ELF-1 (cell line): ENCODE results near the gene P2RX6.

Experiments
- DNase-seq: peaks from one replicate; pipeline ENCODE4 v3.0.0-alpha.2; 2016; ENCODE audit warnings: low read depth, low spot score

P2RX6 gene

DNA sequence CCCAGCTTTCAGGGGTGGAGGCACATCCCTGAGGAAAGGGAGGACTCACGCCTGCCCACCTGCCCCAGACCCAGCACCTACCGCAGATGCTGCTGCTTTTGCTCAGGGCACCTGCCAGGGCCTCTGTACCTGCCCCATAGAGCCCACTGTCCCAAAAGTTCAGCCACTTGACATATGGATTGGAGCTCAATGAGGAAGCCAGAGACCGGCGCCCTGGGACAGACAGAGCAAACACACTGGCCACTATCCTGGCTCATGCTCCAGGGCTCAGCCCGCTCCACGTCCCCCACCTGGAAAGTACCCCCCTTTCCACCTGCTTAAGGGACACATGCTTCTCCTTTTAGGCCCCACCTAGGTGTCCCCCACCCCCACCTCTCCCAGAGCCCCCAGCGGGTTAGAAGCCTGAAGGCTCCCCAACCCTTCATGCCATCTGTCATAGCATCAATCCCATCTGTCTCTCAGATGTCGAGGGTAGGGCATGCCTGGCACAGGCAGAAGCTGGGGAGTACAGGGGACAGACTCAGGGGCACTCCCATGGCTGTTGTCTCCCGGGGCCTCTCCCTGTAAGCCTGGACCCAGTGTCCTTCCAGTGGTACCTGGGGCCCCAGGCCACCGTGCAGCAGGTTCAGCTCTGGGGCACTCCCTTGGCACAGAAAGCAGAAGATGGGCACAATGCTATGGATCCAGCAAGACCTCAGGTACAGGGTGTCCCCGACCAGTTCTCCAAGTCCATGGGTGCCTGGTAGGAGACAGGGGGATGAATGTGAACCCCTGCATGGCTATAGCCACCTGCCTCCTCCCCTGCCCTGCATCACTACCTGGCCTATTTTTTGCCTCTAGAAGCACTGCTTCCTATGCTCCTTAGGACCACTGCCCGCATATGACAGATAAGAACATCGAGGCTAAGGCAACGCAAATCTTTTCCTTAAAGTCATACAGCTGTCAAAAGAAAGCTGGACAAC, 2.2 kb upstream of the P2RX6 start:
- no peak for DNase-seq

- DNase-seq, result no peak
Observed at GRCh38 chr22:21013657-21014201, 1.2 kb upstream of the P2RX6 start.

DNA sequence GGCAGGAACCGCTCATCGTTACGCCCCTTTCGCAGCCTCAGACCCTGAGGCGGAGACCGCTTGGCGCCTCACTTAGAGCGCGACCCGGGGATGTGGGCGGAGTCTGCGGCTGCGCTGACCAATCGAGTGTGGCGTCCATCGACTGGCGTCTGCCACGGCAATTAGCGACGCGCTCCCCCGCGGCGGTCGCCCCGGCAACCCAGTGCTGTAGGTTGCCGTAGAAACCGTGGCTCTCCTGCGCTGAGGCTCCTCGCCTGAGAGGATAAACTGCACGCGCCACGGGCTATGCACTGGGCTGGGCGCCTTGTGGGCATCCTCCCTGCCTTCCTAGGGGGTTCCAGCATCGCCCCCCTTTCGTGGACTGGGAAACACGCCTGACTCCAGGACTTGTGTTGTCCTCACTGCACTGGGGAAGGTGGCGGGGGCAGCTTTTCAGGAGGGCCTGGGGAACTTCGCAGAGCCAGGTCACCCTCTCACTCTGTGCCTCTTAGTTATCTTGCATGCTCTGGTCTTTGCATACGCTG, 701 bp upstream of the P2RX6 start:
- peak; percentile 98 for DNase-seq

- DNase-seq, result no peak
Observed at GRCh38 chr22:21015466-21016006, 571 bp downstream of the P2RX6 start.

GRCh38 chr22:21016644-21017420, 1.9 kb downstream of the P2RX6 start:
- DNase-seq, result no peak

DNA sequence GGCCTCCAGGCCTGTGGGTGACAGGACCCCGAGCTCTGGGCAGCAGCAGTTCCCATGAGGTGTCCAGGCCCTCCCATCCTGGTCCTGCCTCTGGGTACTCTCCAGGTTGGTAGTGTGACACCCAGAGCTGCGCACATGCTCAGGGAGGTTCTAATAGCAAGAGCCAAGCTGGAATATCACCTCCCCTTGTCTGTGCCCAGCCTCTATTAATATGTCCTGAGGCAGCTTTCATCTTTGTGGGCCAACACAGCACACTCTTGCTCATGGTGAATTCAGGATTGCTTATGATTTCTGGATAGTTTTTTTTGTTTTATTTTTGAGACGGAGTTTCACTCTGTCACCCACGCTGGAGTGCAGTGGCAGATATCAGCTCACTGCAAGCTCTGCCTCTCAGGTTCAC, 3.3 kb downstream of the P2RX6 start:
- DNase-seq, result no peak

GRCh38 chr22:21020802-21021429, 6.0 kb downstream of the P2RX6 start:
- peak; percentile 55 for DNase-seq

DNA sequence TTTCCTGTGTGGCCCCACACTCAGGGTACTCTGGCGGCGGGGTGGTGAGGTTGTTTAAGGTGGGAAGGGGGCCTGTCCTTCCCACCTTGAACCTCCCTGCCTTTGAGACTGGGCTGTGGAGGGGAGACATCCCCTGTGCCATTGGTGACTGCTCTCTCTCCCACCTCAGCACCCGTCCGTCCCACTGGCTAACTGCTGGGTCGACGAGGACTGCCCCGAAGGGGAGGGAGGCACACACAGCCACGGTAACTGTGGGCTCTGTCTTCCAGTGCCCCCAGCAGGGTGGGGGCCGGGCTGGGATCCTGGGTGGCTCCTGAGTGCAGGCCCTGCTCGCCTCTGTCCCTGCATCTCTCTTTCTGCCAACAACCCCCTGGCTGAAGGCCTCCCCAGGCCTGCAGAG, 7.5 kb downstream of the P2RX6 start:
- no peak for DNase-seq

DNA sequence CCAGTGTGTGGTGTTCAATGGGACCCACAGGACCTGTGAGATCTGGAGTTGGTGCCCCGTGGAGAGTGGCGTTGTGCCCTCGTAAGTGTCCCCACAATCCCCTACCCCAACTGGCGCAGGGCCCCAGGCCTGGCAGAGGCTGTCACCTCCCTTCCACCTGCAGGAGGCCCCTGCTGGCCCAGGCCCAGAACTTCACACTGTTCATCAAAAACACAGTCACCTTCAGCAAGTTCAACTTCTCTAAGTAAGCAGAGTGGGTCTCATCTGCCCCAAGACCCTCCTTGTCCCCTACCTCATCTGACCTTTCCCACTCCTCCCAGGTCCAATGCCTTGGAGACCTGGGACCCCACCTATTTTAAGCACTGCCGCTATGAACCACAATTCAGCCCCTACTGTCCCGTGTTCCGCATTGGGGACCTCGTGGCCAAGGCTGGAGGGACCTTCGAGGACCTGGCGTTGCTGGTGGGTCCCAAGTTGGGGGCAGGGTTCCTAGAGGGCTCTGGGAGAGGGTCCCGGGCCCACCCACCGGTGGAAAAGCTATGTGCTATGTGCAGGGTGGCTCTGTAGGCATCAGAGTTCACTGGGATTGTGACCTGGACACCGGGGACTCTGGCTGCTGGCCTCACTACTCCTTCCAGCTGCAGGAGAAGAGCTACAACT, 8.1 kb downstream of the P2RX6 start:
- DNase-seq, result no peak

DNA sequence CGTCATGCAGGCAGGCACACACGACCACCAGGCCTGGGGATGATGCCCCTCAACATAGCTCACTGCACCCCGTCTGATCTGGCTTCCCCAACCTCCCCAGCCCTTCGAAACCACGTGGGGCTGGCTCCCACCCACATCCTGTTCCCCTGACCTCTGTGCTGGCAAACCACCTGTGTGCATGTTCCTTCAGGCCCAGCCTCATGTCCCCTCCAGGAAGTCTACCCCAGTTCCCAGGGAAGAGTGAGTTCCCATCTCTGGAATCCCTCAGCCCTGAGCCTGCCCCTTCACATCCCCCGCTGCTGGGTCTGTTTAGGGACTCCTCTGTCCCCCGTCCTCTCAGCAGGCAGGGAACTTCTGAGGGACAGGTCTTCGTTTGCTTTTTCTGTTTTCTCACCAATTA, 10.3 kb downstream of the P2RX6 start:
- no peak for DNase-seq

GRCh38 chr22:21025763-21026755, 11.1 kb downstream of the P2RX6 start:
- no peak for DNase-seq

- DNase-seq, result no peak
Observed at GRCh38 chr22:21026783-21027692, 12.1 kb downstream of the P2RX6 start.

- DNase-seq, result no peak
Observed at GRCh38 chr22:21028277-21029251, 13.6 kb downstream of the P2RX6 start.

GRCh38 chr22:21029486-21030025, 14.6 kb downstream of the P2RX6 start:
- DNase-seq, result no peak

DNA sequence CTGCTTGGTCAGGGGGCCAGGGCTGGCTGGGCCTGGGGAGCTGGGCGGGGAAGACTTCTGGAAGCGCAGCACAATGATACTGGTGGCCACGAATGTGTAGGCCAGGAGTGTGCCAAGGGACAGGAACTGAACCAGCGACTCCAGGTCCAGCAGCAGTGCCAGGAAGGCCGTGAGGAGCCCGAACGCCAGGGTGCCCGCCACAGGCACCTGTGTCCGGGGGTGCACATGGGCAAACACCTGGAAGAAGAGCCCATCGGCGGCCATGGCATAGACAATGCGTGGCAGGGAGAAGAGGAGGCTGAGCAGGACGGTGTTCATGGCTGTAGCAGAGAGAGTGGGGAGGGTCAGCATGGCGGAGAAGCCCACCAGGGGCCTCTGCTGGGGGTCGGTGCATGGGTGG, 15.1 kb downstream of the P2RX6 start:
- DNase-seq, result no peak

- DNase-seq, result no peak
Observed at GRCh38 chr22:21030621-21031544, 15.9 kb downstream of the P2RX6 start.
